Measurements from ENCODE around the gene NRAP. TPM values are rescaled to one million over a fixed set of nuclear protein-coding genes. Genes with fewer than 3 reads are reported as not detected.

NRAP gene
- total and polyA plus RNA-seq, 2 of the 4 experiments (the other 2 are of a cell fraction): not detected

GRCh38 chr10:113560071-113560470 is 103.8 kb downstream of the NRAP start:
- Histone ChIP-seq H3K9ac (ENCODE audit: low read depth, low read length) (no peak overlapping the region), H3K79me1 (ENCODE audit: low read depth in 1 of 2, low read length in 2 of 2) (no peaks in the 10 kb centered on the region), H4K5ac (ENCODE audit: low read depth, low read length) (no peak overlapping the region), H2BK5ac (ENCODE audit: low read depth, low read length, poor library complexity, severe bottlenecking) (no peak overlapping the region), H4K8ac (ENCODE audit: low read depth in 2 of 2, low read length in 2 of 2) (no peak overlapping the region), H3K4me2 (ENCODE audit: low read depth, low read length) (no peak overlapping the region), H3K56ac (ENCODE audit: extremely low read depth, insufficient read depth, low read length) (no peak overlapping the region), H3K4me3 (ENCODE audit: insufficient read depth, low read depth, low read length) (no peak overlapping the region), H4K91ac (ENCODE audit: insufficient read depth, low read depth, low read length) (no peak overlapping the region), H2BK20ac (ENCODE audit: low read depth, low read length) (no peak overlapping the region), H3K14ac (replicated peaks; ENCODE audit: low read depth, low read length) (no peak overlapping the region), H3K36me3 (ENCODE audit: control insufficient read depth, insufficient read depth, low read length) (no peaks in the 10 kb centered on the region), H2AK5ac (ENCODE audit: low read depth, low read length) (no peak overlapping the region), H3K27ac (ENCODE audit: insufficient read depth, low read length) (no peak overlapping the region), H3K23ac (ENCODE audit: low read depth, low read length) (no peak overlapping the region), H2BK120ac (ENCODE audit: low read depth, low read length) (no peak overlapping the region), H2AK9ac (replicated peaks; ENCODE audit: low read depth, low read length, poor library complexity) (no peak overlapping the region), H2BK15ac (ENCODE audit: low read depth, low read length) (no peak overlapping the region), H3K9me1 (ENCODE audit: insufficient read depth, low read length) (no peaks in the 10 kb centered on the region), H3K9me3 (ENCODE audit: control insufficient read depth, insufficient read depth, low read length) (no peaks in the 10 kb centered on the region), H4K20me1 (ENCODE audit: insufficient read depth, low read length) (no peaks in the 10 kb centered on the region), H3K4me1 (ENCODE audit: control insufficient read depth, insufficient read depth, low read length) (no peaks in the 10 kb centered on the region), H2AFZ (replicated peaks; ENCODE audit: low read length, poor library complexity) (no peak overlapping the region), H3K4ac (ENCODE audit: low read depth, low read length) (no peak overlapping the region), H3K27me3 (ENCODE audit: control insufficient read depth, insufficient read depth, low read length) (peaks cover 6% of the 10 kb centered on the region; the same call in 1 of the 2 replicates), H3K18ac (ENCODE audit: low read depth, low read length) (no peak overlapping the region)
- BruUV-seq (replicated peaks): no TSS peak
- DNase-seq (no peak), ATAC-seq (ENCODE audit: low read depth) (no peak)
- TF ChIP-seq RFX5 (IDR thresholded peaks at IDR 0.05; ENCODE audit: low read depth, low read length) (no peak), BHLHE40 (IDR thresholded peaks at IDR 0.05; ENCODE audit: low read depth, low read length) (no peak), POLR2A (IDR thresholded peaks at IDR 0.05; ENCODE audit: low read depth, low read length) (no peak), CHD1 (IDR thresholded peaks at IDR 0.05; ENCODE audit: low read depth, low read length) (no peak), MXI1 (IDR thresholded peaks at IDR 0.05; ENCODE audit: borderline replicate concordance, low read depth, low read length) (no peak), USF2 (IDR thresholded peaks at IDR 0.05; ENCODE audit: low read depth, low read length) (no peak), NFE2L2 (IDR thresholded peaks at IDR 0.05; ENCODE audit: low read depth, low read length) (no peak), MAFK (IDR thresholded peaks at IDR 0.05; ENCODE audit: low read depth, low read length) (no peak), CTCF (conservative IDR thresholded peaks at IDR 0.05; ENCODE audit: low read depth, low read length) (no peak), CEBPB (IDR thresholded peaks at IDR 0.05; ENCODE audit: low read depth, low read length) (no peak), SMC3 (IDR thresholded peaks at IDR 0.05; ENCODE audit: low read depth, low read length) (no peak), MAZ (IDR thresholded peaks at IDR 0.05; ENCODE audit: borderline replicate concordance, low read depth, low read length) (no peak), RAD21 (IDR thresholded peaks at IDR 0.05; ENCODE audit: low read length) (no peak)
- dilution Hi-C loops (cut with HindIII; ENCODE audit: low sequenced_read_pairs, unreplicated experiment) (no loop called here), intact Hi-C loops (cut with micrococcal nuclease) (no loop called here), in situ Hi-C loops (cut with MboI; ENCODE audit: low sequenced_read_pairs) (no loop called here)
- no CpG with 5 or more reads among the region's 5 CpGs for WGBS, 2 experiments (ENCODE audit: extremely low coverage in 2 of 2, insufficient read length in 1 of 2)
- POLR2A ChIA-PET (ENCODE audit: unreplicated experiment): no interaction called here
- CTCF ChIA-PET: no interaction called here
